Adrenal gland (tissue), 5 donors: ENCODE results near the gene HIPK4.
"Not testable (repeated sequence)": the region's sequence is repeated elsewhere in the genome, so short reads cannot be mapped to it uniquely, and the experiment has no call there.

ENCODE experiments used
- POLR2A ChIP-seq, 2 donors: fragments of 450-650 bp; IDR thresholded peaks; one replicate each; pipeline ENCODE4 v1.6.1; 2017; ENCODE audit warnings: antibody characterized with exemption in 2 of 2, mild to moderate bottlenecking in 2 of 2, moderate library complexity in 1 of 2
- TF ChIP-seq, protein P1 (sequence below), 6 experiments: fragments of 450-650 bp in 4 of 6; fragments of 200-600 bp in 2 of 6; sonication (generic) in 1 of 6; IDR thresholded peaks; 1 replicate in 5 of 6; 2 replicates in 1 of 6; pipeline versions ENCODE4 v1.5.1 to v1.8.0; 2016 to 2021; ENCODE audit warnings: antibody characterized with exemption in 6 of 6, mild to moderate bottlenecking in 2 of 6, moderate library complexity in 1 of 6
- donor health status: DM: no; HTN: no; CAD: no.

GRCh38 chr19:40432760-40433159, 42.8 kb upstream of the HIPK4 start:
- TF ChIP-seq, protein P1, sequence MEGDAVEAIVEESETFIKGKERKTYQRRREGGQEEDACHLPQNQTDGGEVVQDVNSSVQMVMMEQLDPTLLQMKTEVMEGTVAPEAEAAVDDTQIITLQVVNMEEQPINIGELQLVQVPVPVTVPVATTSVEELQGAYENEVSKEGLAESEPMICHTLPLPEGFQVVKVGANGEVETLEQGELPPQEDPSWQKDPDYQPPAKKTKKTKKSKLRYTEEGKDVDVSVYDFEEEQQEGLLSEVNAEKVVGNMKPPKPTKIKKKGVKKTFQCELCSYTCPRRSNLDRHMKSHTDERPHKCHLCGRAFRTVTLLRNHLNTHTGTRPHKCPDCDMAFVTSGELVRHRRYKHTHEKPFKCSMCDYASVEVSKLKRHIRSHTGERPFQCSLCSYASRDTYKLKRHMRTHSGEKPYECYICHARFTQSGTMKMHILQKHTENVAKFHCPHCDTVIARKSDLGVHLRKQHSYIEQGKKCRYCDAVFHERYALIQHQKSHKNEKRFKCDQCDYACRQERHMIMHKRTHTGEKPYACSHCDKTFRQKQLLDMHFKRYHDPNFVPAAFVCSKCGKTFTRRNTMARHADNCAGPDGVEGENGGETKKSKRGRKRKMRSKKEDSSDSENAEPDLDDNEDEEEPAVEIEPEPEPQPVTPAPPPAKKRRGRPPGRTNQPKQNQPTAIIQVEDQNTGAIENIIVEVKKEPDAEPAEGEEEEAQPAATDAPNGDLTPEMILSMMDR (IDR thresholded peaks at IDR 0.05) = not testable (repeated sequence)
- TF ChIP-seq POLR2A (IDR thresholded peaks at IDR 0.05) = not testable (repeated sequence)
